RWPE2 (cell line): ENCODE measurements around the gene KCND2.
"Not testable (repeated sequence)": the region's sequence is repeated elsewhere in the genome, so short reads cannot be mapped to it uniquely, and the experiment has no call there.

Experiments used
- ATAC-seq: fragments of 200-7000 bp; cut with Tn5 transposase; 3 replicates; pipeline ENCODE4 v1.9.1; 2021; ENCODE audit warnings: low read depth
- DNase-seq: peaks from one replicate; pipeline ENCODE4 v3.0.0-alpha.2; 2020; ENCODE audit warnings: low spot score
- H3K27ac ChIP-seq: fragments of 450-650 bp; 2 replicates; pipeline ENCODE4 v1.5.1; 2017; ENCODE audit warnings: mild to moderate bottlenecking; ENCODE audit not compliant: poor library complexity, severe bottlenecking
- H3K27me3 ChIP-seq: fragments of 250-450 bp; sonication (Bioruptor Pico); 2 replicates; pipeline ENCODE4 v1.5.1; 2021; ENCODE audit warnings: mild to moderate bottlenecking, moderate library complexity; ENCODE audit not compliant: insufficient read depth, poor library complexity, severe bottlenecking
- H3K36me3 ChIP-seq: fragments of 250-450 bp; sonication (Bioruptor Pico); 2 replicates; pipeline ENCODE4 v1.5.1; 2020; ENCODE audit warnings: low read depth, mild to moderate bottlenecking, moderate library complexity
- H3K4me1 ChIP-seq: fragments of 250-450 bp; sonication (Bioruptor Pico); 2 replicates; pipeline ENCODE4 v1.5.1; 2021; ENCODE audit warnings: mild to moderate bottlenecking, moderate library complexity; ENCODE audit not compliant: insufficient read depth, poor library complexity, severe bottlenecking
- H3K4me3 ChIP-seq: fragments of 250-450 bp; sonication (Bioruptor Pico); 2 replicates; pipeline ENCODE4 v1.5.1; 2021; ENCODE audit warnings: mild to moderate bottlenecking, moderate library complexity; ENCODE audit not compliant: severe bottlenecking
- H3K9me3 ChIP-seq: fragments of 250-450 bp; sonication (Bioruptor Pico); 2 replicates; pipeline ENCODE4 v1.5.1; 2021; ENCODE audit warnings: mild to moderate bottlenecking, moderate library complexity; ENCODE audit not compliant: severe bottlenecking
- CTCF ChIP-seq: fragments of 450-650 bp; IDR thresholded peaks from one replicate; pipeline ENCODE4 v1.5.1; 2017; ENCODE audit warnings: mild to moderate bottlenecking, moderate library complexity; ENCODE audit not compliant: poor library complexity, severe bottlenecking

KCND2 gene

GRCh38 chr7:120680985-120681384 is 408.0 kb downstream of the KCND2 start:
- Histone ChIP-seq H3K36me3 (no peaks in the 10 kb centered on the region), H3K9me3 (no peaks in the 10 kb centered on the region), H3K4me1 (no peaks in the 10 kb centered on the region), H3K27me3 (no peaks in the 10 kb centered on the region), H3K27ac (no peak overlapping the region), H3K4me3 (no peak overlapping the region)
- no peak for TF ChIP-seq CTCF
- ATAC-seq (no peak), DNase-seq (no peak)

GRCh38 chr7:120684463-120684862 is 411.5 kb downstream of the KCND2 start:
- Histone ChIP-seq H3K36me3 (no peaks in the 10 kb centered on the region), H3K4me1 (no peaks in the 10 kb centered on the region), H3K4me3 (no peak overlapping the region), H3K9me3 (no peaks in the 10 kb centered on the region), H3K27ac (no peak overlapping the region), H3K27me3 (no peaks in the 10 kb centered on the region)
- ATAC-seq (no peak), DNase-seq (no peak)
- TF ChIP-seq CTCF: no peak

DNA sequence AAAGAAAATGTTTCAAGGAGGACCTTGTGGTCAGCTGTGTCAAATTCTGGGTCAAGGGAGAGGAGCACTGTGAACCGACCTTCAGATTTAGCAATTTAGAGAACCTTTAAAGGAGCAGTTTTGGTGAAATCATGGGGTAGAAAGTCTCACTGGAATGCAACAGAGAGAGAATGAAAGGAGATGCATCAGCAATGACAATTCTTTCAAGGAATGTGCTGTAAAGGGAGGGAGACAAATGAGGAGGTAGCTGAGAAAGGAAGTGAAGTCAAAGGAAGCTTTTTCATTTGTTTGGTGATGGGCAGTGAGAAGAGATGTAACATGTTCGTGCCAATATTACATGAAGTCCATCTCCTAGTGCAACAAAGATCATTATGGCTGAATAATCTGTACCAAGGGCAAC is 418.9 kb downstream of the KCND2 start:
- Histone ChIP-seq H3K36me3 (no peaks in the 10 kb centered on the region), H3K9me3 (no peaks in the 10 kb centered on the region), H3K27me3 (peaks cover 2% of the 10 kb centered on the region), H3K4me3 (no peak overlapping the region), H3K4me1 (no peaks in the 10 kb centered on the region), H3K27ac (no peak overlapping the region)
- no peak for TF ChIP-seq CTCF
- no peak for DNase-seq
- no peak for ATAC-seq

DNA sequence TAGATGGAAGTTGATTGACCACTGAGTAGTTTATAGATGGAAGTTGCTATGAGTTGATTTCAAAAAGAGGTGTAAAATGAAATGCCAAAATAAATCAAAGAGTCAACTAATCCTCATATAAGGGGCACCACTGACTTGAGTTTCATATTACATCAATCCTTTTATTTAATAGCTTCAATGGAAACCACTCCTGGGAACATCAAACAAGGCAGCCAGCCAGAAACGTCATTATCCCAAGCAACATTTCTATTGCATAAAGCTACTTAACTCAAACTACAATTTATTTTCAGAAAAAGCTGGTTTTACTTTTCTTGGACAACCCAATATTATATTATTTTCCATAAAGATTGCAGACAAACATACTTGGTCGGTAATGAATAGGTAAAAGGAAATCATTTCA is 422.9 kb downstream of the KCND2 start:
- no peak overlapping the region for H3K27ac ChIP-seq
- no peaks in the 10 kb centered on the region for H3K9me3 ChIP-seq
- ATAC-seq: no peak
- DNase-seq: no peak
- no peaks in the 10 kb centered on the region for H3K27me3 ChIP-seq
- TF ChIP-seq CTCF: no peak
- H3K4me1 ChIP-seq: no peaks in the 10 kb centered on the region
- no peaks in the 10 kb centered on the region for H3K36me3 ChIP-seq
- H3K4me3 ChIP-seq: no peak overlapping the region

GRCh38 chr7:120700796-120701195 is 427.8 kb downstream of the KCND2 start:
- Histone ChIP-seq H3K9me3 (no peaks in the 10 kb centered on the region), H3K27ac (no peak overlapping the region), H3K4me3 (no peak overlapping the region), H3K4me1 (no peaks in the 10 kb centered on the region), H3K36me3 (no peaks in the 10 kb centered on the region), H3K27me3 (no peaks in the 10 kb centered on the region)
- no peak for TF ChIP-seq CTCF
- no peak for ATAC-seq
- no peak for DNase-seq

DNA sequence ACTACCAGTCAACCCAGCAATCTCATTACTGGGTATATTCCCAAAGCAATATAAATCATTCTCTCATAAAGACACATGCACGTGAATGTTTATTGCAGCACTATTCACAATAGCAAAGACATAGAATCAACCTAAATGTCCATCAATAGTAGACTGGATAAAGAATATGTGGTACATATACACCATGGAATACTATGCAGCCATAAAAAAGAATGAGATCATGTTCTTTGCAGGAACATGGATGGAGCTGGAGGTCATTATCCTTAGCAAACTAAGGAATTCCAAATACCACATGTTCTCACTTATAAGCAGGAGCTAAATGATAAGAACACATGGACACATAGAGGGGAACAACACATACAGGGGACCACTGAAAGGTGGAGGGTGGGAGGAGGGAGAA is 429.4 kb downstream of the KCND2 start:
- not testable (repeated sequence) for H3K4me3 ChIP-seq, H3K27me3 ChIP-seq, H3K4me1 ChIP-seq, H3K27ac ChIP-seq, H3K9me3 ChIP-seq, DNase-seq, H3K36me3 ChIP-seq, ATAC-seq
